Measurements from ENCODE around the gene CAND2. TPM values are rescaled to one million over a fixed set of nuclear protein-coding genes. Genes with fewer than 3 reads are reported as not detected.

Gene CAND2
- total RNA-seq, 3 donors from 2014 or later: 1.3 to 14.1 (median 1.4) TPM

GRCh38 chr3:12803371-12803770, 6.9 kb downstream of the CAND2 start:
- ATAC-seq (no peak), DNase-seq (no peak)
- H3K4me3 ChIP-seq: no peak overlapping the region
- no peaks in the 10 kb centered on the region for H3K36me3 ChIP-seq (ENCODE audit: low read depth)
- intact Hi-C loops (cut with DNase I, micrococcal nuclease): no loop called here
- no peaks in the 10 kb centered on the region for H3K4me1 ChIP-seq (ENCODE audit: low read depth)
- H3K9me3 ChIP-seq: no peaks in the 10 kb centered on the region
- no peak for TF ChIP-seq CTCF (IDR thresholded peaks at IDR 0.05)

- ATAC-seq: no peak
- no peak for TF ChIP-seq CTCF (IDR thresholded peaks at IDR 0.05)
- Histone ChIP-seq H3K36me3 (ENCODE audit: low read depth) (no peaks in the 10 kb centered on the region), H3K4me1 (ENCODE audit: low read depth) (peaks cover 6% of the 10 kb centered on the region), H3K4me3 (no peak overlapping the region), H3K9me3 (no peaks in the 10 kb centered on the region)
- no peak for DNase-seq
- intact Hi-C loops (cut with DNase I, micrococcal nuclease): no loop called here
These were observed 10.6 kb downstream of the CAND2 start for GRCh38 chr3:12807066-12807465.

GRCh38 chr3:12807601-12808359, 11.3 kb downstream of the CAND2 start:
- Histone ChIP-seq H3K4me1 (ENCODE audit: low read depth) (peaks cover 6% of the 10 kb centered on the region), H3K4me3 (no peak overlapping the region), H3K9me3 (no peaks in the 10 kb centered on the region), H3K36me3 (ENCODE audit: low read depth) (no peaks in the 10 kb centered on the region)
- ATAC-seq (no peak), DNase-seq (no peak)
- intact Hi-C loops (cut with DNase I, micrococcal nuclease): no loop called here
- no peak for TF ChIP-seq CTCF (IDR thresholded peaks at IDR 0.05)

- Histone ChIP-seq H3K36me3 (ENCODE audit: low read depth) (no peaks in the 10 kb centered on the region), H3K4me3 (no peak overlapping the region), H3K4me1 (ENCODE audit: low read depth) (peaks cover 6% of the 10 kb centered on the region), H3K9me3 (no peaks in the 10 kb centered on the region)
- TF ChIP-seq CTCF (IDR thresholded peaks at IDR 0.05): no peak
- intact Hi-C loops (cut with DNase I, micrococcal nuclease): no loop called here
- no peak for DNase-seq
- no peak for ATAC-seq
These were observed 12.1 kb downstream of the CAND2 start for GRCh38 chr3:12808587-12808986.

- Histone ChIP-seq H3K9me3 (no peaks in the 10 kb centered on the region), H3K4me3 (no peak overlapping the region), H3K36me3 (ENCODE audit: low read depth) (no peaks in the 10 kb centered on the region), H3K4me1 (ENCODE audit: low read depth) (peaks cover 6% of the 10 kb centered on the region)
- DNase-seq (no peak), ATAC-seq (no peak)
- no peak for TF ChIP-seq CTCF (IDR thresholded peaks at IDR 0.05)
- intact Hi-C loops (cut with DNase I, micrococcal nuclease): no loop called here
These were observed 12.5 kb downstream of the CAND2 start for GRCh38 chr3:12809001-12809400.
